Tibial nerve (tissue), 4 donors: ENCODE results near the gene ZNF578. TPM values are rescaled to one million over a fixed set of nuclear protein-coding genes. Genes with fewer than 3 reads are reported as not detected.
"Not testable (repeated sequence)": the region's sequence is repeated elsewhere in the genome, so short reads cannot be mapped to it uniquely, and the experiment has no call there.

ENCODE experiments used
- DNase-seq, 2 donors: peaks; one replicate each; pipeline ENCODE4 v3.0.0-alpha.2; 2019; ENCODE audit warnings: low spot score in 2 of 2
- H3K27ac ChIP-seq, 4 donors: fragments of 200-600 bp; sonication (generic) in 3 of 4; one replicate each; pipeline ENCODE4 v1.5.1; 2017 to 2019; ENCODE audit warnings: mild to moderate bottlenecking in 1 of 4
- H3K27me3 ChIP-seq, 2 donors: fragments of 200-600 bp; sonication (generic) in 1 of 2; one replicate each; pipeline versions ENCODE4 v1.5.1 to v1.6.0; 2017 to 2019
- H3K36me3 ChIP-seq, 3 donors: fragments of 200-600 bp; sonication (generic); one replicate each; pipeline ENCODE4 v1.5.1; 2018 to 2019
- H3K4me1 ChIP-seq, 4 donors: fragments of 200-600 bp; sonication (generic) in 3 of 4; one replicate each; pipeline ENCODE4 v1.5.1; 2017 to 2019
- H3K4me3 ChIP-seq, 4 donors: fragments of 200-600 bp; sonication (generic) in 3 of 4; one replicate each; pipeline ENCODE4 v1.5.1; 2017 to 2019; ENCODE audit warnings: mild to moderate bottlenecking in 1 of 4, moderate library complexity in 1 of 4
- H3K9me3 ChIP-seq, 4 donors: fragments of 200-600 bp; sonication (generic) in 3 of 4; one replicate each; pipeline ENCODE4 v1.5.1; 2017 to 2019
- CTCF ChIP-seq, 5 experiments: fragments of 200-600 bp in 3 of 5; fragments of 450-650 bp in 2 of 5; sonication (generic) in 3 of 5; IDR thresholded peaks; one replicate each; pipeline ENCODE4 v1.5.1; 2016 to 2019; ENCODE audit warnings: antibody characterized with exemption in 5 of 5, mild to moderate bottlenecking in 3 of 5, moderate library complexity in 2 of 5
- EP300 ChIP-seq, 2 donors: sonication (generic); formaldehyde crosslinking; IDR thresholded peaks; one replicate each; pipeline ENCODE4 v1.6.1; 2017; ENCODE audit warnings: antibody characterized with exemption in 2 of 2, mild to moderate bottlenecking in 1 of 2
- POLR2A ChIP-seq, 2 donors: fragments of 450-650 bp; IDR thresholded peaks; one replicate each; pipeline ENCODE4 v1.6.1; 2017; ENCODE audit warnings: antibody characterized with exemption in 2 of 2, mild to moderate bottlenecking in 2 of 2, moderate library complexity in 2 of 2
- WGBS, 2 donors: methylation state at CpG; one replicate each; pipeline ENCODE4 v1.1.5; 2018; 5-methylcytosine and 5-hydroxymethylcytosine counted together
- total RNA-seq, 4 donors: library from RNA; depleted of rRNA; stranded (reverse); fragments of >200 nt; gene quantifications; one replicate each; pipeline ENCODE4 v1.1.0, GENCODE V29; 2016

ZNF578 gene
- total RNA-seq, 4 donors from 2014 or later, result 0.98 to 2.9 (median 2.1) TPM; not detected in 1

- H3K36me3 ChIP-seq, result peaks cover 0 to 23% (median 0%) of the 10 kb centered on the region in 3 donors
- H3K27me3 ChIP-seq, result no peaks in the 10 kb centered on the region
- peaks cover 0 to 16% (median 0%) of the 10 kb centered on the region in 4 donors for H3K4me1 ChIP-seq
- peak overlapping the region in 3 of 4 donors; percentile 70 to 83 (median 79) for H3K27ac ChIP-seq
- 0 to 4% methylated on average over 43 to 49 of the region's 50 CpGs for WGBS, 2 donors
- TF ChIP-seq CTCF (IDR thresholded peaks at IDR 0.05) (peak in 3 of 5 experiments; percentile 22 to 27 (median 27)), POLR2A (IDR thresholded peaks at IDR 0.05) (peak in 1 of 2 donors; percentile 22), EP300 (IDR thresholded peaks at IDR 0.05) (peak in 1 of 2 donors; percentile 45)
- H3K4me3 ChIP-seq, result peak overlapping the region; percentile 44 to 65 (median 56)
- peak; percentile 69 to 79 for DNase-seq
- H3K9me3 ChIP-seq, result peaks cover 0 to 14% (median 0%) of the 10 kb centered on the region in 4 donors
Measured at GRCh38 chr19:52535771-52536447, 82.6 kb downstream of the ZNF578 start.

GRCh38 chr19:52536448-52536800 is 83.1 kb downstream of the ZNF578 start:
- Histone ChIP-seq H3K36me3 (peaks cover 0 to 28% (median 0%) of the 10 kb centered on the region in 3 donors), H3K4me1 (peaks cover 0 to 16% (median 0%) of the 10 kb centered on the region in 4 donors), H3K4me3 (peak overlapping the region; percentile 44 to 65 (median 56)), H3K27ac (peak overlapping the region in 3 of 4 donors; percentile 70 to 83 (median 79)), H3K9me3 (peaks cover 0 to 15% (median 0%) of the 10 kb centered on the region in 4 donors), H3K27me3 (no peaks in the 10 kb centered on the region)
- DNase-seq, result peak in 1 of 2 donors; percentile 8
- WGBS, 2 donors, result 2 to 3% methylated on average over 15 to 17 of the region's 17 CpGs
- TF ChIP-seq POLR2A (IDR thresholded peaks at IDR 0.05) (no peak), CTCF (IDR thresholded peaks at IDR 0.05) (no peak), EP300 (IDR thresholded peaks at IDR 0.05) (no peak)

GRCh38 chr19:52538815-52539214 is 85.5 kb downstream of the ZNF578 start:
- H3K9me3 ChIP-seq, result peaks cover 0 to 19% (median 0%) of the 10 kb centered on the region in 4 donors
- H3K36me3 ChIP-seq, result peaks cover 0 to 41% (median 8%) of the 10 kb centered on the region in 3 donors
- WGBS, 2 donors, result 45 to 60% methylated on average over 4 of the region's 4 CpGs
- not testable (repeated sequence) for H3K27ac ChIP-seq, DNase-seq, H3K27me3 ChIP-seq, H3K4me3 ChIP-seq
- peaks cover 0 to 16% (median 0%) of the 10 kb centered on the region in 4 donors for H3K4me1 ChIP-seq

- 92 to 97% methylated on average over 5 of the region's 5 CpGs for WGBS, 2 donors
- peaks cover 0 to 40% (median 0%) of the 10 kb centered on the region in 4 donors for H3K9me3 ChIP-seq
- H3K27me3 ChIP-seq, H3K4me1 ChIP-seq, H3K4me3 ChIP-seq, H3K27ac ChIP-seq, DNase-seq: not testable (repeated sequence)
- peaks cover 4 to 65% (median 18%) of the 10 kb centered on the region in 3 donors for H3K36me3 ChIP-seq
Measured at GRCh38 chr19:52541176-52541575, 87.8 kb downstream of the ZNF578 start.

GRCh38 chr19:52541608-52542007 is 88.3 kb downstream of the ZNF578 start:
- DNase-seq, result no peak
- no peak overlapping the region for H3K4me3 ChIP-seq
- no peaks in the 10 kb centered on the region for H3K27me3 ChIP-seq
- peaks cover 4 to 69% (median 18%) of the 10 kb centered on the region in 3 donors for H3K36me3 ChIP-seq
- TF ChIP-seq POLR2A (IDR thresholded peaks at IDR 0.05), result no peak
- TF ChIP-seq EP300 (IDR thresholded peaks at IDR 0.05), result no peak
- TF ChIP-seq CTCF (IDR thresholded peaks at IDR 0.05), result no peak
- peaks cover 0 to 44% (median 0%) of the 10 kb centered on the region in 4 donors for H3K9me3 ChIP-seq
- 82% methylated on average over 5 of the region's 5 CpGs for WGBS, 2 donors
- H3K4me1 ChIP-seq, result peaks cover 0 to 3% (median 0%) of the 10 kb centered on the region in 4 donors
- H3K27ac ChIP-seq, result no peak overlapping the region

GRCh38 chr19:52542541-52542940 is 89.2 kb downstream of the ZNF578 start:
- H3K27ac ChIP-seq, H3K4me1 ChIP-seq, H3K4me3 ChIP-seq, H3K27me3 ChIP-seq, DNase-seq: not testable (repeated sequence)
- Histone ChIP-seq H3K9me3 (peaks cover 0 to 52% (median 0%) of the 10 kb centered on the region in 4 donors), H3K36me3 (peaks cover 4 to 79% (median 21%) of the 10 kb centered on the region in 3 donors)
- WGBS, 2 donors, result 82 to 90% methylated on average over 6 of the region's 6 CpGs
